HG03196 (cell line): ENCODE results near the gene RSF1.
A peak's percentile ranks its signal among the peaks of the same experiment; 100 is the strongest.
"Not testable (repeated sequence)": the region's sequence is repeated elsewhere in the genome, so short reads cannot be mapped to it uniquely, and the experiment has no call there.

Source experiments
- ATAC-seq: cut with Tn5 transposase; IDR thresholded peaks from one replicate; pipeline ENCODE4 v1.9.1; 2021; ENCODE audit not compliant: unreplicated experiment

The RSF1 gene

GRCh38 chr11:77695417-77695816 is 125.1 kb downstream of the RSF1 start:
- ATAC-seq = no peak

- no peak for ATAC-seq
These were observed 129.9 kb downstream of the RSF1 start for GRCh38 chr11:77690649-77691048.

GRCh38 chr11:77687088-77687487 is 133.4 kb downstream of the RSF1 start:
- ATAC-seq = no peak

- no peak for ATAC-seq
These were observed 143.4 kb downstream of the RSF1 start for GRCh38 chr11:77677138-77677537.

DNA sequence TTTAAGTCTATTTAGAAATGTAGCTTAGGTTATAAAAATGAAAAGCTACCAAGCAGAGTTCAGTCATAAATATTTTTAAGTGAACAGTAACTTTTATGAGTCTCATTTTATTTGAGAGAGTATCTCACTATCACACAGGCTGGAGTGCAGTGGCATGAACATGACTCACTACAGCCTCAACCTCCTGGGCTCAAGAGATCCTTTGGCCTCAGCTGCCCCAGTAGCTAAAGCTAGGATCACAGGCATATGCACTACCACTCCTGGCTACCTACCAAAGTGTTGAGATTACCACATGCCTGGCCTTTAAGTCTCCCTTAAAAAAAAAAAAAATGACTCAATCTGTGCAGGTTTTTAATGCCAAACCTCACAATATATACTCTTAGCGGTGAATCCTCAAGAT is 148.3 kb downstream of the RSF1 start:
- no peak for ATAC-seq

GRCh38 chr11:77669848-77670511 is 150.5 kb downstream of the RSF1 start:
- no peak for ATAC-seq

DNA sequence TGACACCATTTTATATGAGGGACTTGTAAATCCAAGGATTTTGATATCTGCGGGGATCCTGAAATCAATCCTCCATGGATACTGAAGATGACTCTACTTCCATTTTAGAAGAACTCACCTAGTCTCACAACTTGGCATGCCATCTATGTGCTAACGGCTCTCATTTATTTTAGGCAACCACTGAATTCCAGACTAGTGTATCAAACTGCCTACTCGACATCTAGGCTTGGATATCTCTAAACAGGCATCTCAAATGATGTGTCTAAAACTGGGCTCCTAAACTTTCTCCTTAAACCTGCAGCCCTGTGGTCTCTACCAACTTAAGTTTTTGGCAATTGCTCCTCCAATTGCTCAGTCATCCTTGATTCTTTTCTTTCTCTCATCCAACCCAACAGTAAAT is 151.8 kb downstream of the RSF1 start:
- no peak for ATAC-seq

DNA sequence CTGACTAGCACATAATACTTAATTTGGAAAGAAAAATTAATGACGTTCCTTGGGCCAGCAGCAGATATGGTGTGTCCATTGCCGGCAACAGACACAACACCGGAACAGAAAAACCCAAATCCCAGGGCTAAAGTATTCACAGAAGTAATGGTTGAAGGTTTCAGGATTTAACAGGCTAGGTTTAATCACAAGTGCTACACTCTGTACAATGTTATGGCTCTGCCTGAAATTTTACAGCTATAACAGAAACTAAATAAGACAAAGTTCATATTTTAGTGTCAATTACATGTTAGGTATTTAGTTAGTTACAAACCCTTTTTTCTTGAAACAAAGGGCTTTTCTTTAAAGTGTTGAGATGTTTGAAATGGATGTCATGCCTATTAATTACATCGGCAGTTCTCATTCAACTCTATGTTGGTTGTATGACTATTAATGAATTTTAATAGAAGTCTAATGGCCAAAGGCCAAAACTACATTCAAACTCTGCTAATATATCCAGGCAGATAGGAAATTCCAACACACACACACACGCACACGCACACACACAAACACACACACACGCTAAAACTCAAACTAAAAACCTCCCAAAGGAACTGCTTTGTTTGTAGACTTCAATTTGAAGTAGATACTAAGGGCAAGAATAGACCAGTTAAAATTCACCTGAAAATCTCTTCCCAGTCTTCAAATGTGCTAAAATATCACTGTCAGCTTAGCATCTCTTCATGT is 155.1 kb downstream of the RSF1 start:
- ATAC-seq = no peak

DNA sequence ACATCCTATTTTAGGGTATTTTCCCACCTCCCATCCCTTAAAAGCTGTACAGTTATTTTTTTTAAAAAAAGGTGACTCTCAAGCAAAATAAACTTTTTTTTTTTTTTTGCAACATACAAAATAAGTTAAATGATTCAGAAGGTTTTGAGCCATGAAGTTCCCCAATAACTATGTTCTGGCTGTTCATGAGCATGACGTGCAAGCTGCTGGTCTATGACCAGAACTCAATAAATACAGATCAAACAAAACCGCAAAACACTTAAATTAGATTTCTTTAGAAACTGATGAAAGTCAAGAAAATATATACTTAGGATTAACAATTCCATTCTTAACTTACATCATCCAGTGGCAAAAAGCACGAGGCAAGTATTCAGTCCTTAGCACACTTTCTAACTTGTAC is 158.9 kb downstream of the RSF1 start:
- ATAC-seq = no peak

GRCh38 chr11:77660947-77661346 is 159.6 kb downstream of the RSF1 start:
- ATAC-seq = no peak

DNA sequence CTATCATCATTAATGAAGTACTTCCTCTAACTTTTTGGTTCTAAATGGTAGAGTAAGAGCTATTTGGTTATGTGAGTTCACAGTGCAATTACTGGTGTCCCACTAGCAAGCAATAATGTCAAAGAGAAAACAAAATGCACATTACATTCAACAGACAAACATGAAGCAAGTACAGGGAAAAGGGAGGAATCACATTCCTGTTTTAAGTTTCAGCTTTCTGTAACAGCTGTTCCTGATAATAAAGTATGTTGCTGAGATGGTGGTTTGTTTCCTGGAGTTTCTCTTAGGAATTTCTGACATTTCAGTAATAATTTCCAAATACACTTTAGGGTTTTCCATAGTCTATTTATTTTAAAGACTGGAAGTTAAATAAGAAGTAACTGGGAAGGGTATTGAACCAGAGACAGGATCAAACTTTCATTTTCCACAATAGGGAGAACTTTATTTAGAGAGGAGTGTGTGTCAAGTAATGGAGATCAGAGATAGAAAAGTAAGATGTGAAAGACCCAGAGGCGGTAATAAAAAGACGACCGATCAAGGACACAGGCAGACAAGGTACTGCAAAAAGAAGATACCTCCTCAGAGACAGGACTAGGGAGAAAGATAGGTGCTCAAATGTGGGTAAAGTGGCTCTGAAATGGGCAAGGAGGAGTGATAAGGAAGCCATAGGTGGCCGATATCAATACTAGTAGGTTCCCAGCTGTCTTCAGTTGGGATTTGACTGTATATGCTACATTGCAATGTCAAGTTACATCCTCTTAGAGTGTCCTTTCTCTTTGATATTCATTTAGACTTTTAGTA is 162.1 kb downstream of the RSF1 start:
- no peak for ATAC-seq

DNA sequence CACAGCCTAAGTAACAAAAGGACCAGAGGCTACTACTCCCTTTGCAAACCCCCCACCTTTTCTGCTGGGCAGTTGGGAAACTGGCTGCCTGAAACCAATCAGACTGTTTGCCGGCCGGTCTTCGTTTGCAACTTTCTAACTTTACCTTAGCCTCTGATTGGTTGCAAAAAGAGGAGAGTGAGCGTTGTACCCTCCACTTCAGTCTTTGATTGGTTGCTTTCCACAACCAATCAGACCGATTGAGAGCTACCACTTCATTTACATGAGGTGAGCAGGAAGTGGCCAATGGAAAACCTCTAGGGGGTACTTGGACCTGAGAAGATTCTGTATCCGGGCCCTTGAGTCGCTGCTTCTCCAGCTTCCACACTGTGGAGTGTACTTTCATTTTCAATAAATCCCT is 164.2 kb downstream of the RSF1 start:
- ATAC-seq = no peak

GRCh38 chr11:77654770-77655434 is 165.6 kb downstream of the RSF1 start:
- ATAC-seq = no peak

DNA sequence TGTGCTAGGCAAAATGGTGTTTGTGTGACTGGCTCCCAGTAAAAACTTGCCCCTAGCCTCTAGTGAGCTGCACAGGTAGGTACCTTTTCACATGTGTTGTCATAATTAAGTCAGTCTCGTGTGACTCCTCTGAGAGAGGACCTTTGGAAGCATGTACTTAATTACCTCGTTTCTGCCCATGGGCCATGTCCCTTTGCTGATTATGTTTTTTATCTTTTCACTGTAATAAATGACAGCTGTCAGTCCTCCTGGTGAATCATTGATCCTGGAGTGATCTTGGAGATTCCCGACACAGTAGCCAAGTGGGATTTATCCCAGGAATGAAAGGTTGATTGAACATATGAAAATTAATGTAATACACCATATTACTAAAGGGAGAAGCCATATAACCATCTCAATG is 170.4 kb downstream of the RSF1 start:
- no peak for ATAC-seq

- no peak for ATAC-seq
These were observed 172.7 kb downstream of the RSF1 start for GRCh38 chr11:77647654-77648305.

DNA sequence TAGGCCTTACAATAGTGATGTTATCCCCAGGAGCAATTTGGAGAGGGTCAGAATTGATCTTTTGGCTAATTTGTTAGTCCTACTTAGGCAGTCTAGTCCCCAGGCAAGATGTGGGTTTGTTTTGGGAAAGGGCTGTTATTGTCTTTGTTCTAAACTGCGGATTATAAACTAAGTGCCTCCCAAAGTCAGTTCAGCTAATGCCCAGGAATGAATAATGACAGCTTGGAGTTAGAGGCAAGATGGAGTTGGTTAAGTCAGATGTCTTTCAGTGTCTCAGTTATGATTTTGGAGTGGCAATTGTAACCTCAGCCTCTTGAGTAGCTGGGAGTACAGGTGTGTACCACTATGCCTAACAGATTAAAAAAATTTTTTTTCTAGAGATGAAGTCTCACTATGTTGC is 175.6 kb downstream of the RSF1 start:
- ATAC-seq = no peak

DNA sequence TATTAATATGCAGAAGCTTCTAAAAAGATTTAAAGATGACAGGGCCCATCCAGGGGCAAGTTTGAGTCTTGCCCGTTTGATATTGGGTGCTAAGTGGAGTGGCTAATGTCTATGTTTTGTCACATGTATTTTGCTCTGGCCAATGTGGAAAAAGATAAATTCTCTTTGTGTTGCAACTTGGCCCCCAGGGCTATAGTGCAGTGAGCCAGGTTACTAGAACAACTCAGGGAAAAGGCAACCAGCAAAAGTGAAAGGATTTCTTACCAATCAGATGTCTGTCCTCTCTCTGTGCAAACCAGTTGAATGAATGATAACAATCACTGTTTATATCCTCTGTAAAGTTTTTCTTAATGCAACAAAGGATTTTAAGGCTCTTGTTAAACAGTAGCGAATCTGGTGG is 178.3 kb downstream of the RSF1 start:
- no peak for ATAC-seq

- ATAC-seq = peak; percentile 95
These were observed 183.0 kb downstream of the RSF1 start, which contains the start of gene CLNS1A for GRCh38 chr11:77637345-77638165. Gene CLNS1A, minus strand, starts transcription at chr11:77637794. Its CDS starts 80 bp downstream, at chr11:77637714.

DNA sequence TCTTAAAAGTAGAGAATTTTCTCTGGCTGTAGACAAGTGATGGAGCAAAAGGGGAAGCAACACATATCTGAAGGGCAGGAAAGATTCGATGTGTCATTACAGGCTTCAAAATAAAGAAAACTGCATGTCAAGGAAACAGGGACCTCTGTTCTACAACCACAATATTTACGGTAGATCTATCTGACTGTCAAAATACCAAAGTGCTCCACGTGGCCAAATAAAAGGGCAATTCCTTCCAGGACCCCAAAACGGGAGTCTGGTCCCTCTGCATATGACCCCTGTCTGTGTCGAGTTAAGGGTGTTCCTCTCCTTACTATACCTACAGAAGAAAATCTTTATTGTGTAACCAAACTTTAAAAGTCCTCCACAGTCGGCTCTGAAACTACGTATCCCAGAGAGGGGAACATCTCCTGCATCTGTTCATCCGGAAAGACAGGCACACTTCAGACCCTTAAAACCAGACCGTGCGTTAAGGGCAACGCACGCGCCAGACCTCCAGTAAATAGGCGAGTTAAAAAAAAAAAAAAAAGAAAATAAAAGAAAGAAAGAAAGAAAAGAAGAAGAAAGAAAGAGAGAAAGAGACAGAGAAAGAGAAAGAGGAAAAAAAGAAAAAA is 183.7 kb downstream of the RSF1 start:
- no peak for ATAC-seq

DNA sequence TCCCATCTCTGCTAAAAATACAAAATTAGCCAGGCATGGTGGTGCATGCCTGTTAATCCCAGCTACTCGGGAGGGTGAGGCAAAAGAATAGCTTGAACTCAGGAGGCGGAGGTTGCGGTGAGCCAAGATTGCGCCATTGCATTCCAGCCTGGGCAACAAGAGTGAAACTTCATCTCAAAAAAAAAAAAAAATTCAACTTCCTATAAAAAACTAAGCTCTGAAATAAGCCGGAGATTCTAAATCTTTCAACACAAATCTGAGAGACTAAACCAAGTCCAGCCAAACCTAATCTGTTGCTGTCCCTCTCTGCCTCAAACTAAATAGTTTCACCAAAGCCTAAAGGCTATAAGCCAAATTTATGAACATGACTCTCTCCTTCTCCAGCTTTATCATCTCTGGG is 186.6 kb downstream of the RSF1 start:
- ATAC-seq = not testable (repeated sequence)
